Body of pancreas (tissue), 4 donors: Measurements from ENCODE around the gene ZG16. TPM values are rescaled to one million over a fixed set of nuclear protein-coding genes. Genes with fewer than 3 reads are reported as not detected.

Source experiments
- ATAC-seq: fragments of 150-250 bp; one replicate; pipeline ENCODE4 v1.9.1; 2016
- DNase-seq, 4 donors: peaks; one replicate each; pipeline ENCODE4 v3.0.0-alpha.2; 2019
- H3K27ac ChIP-seq, 4 donors: fragments of 200-600 bp; sonication (generic); 1 replicate in 3 of 4; 2 replicates in 1 of 4; pipeline versions ENCODE4 v1.5.1 to v1.6.1; 2016 to 2019; ENCODE audit warnings: mild to moderate bottlenecking in 1 of 4, mixed read lengths in 1 of 4, moderate library complexity in 1 of 4
- H3K27me3 ChIP-seq, 2 donors: fragments of 200-600 bp; sonication (generic); one replicate each; pipeline ENCODE4 v1.6.0; 2016; ENCODE audit warnings: mild to moderate bottlenecking in 1 of 2
- H3K36me3 ChIP-seq, 2 donors: fragments of 200-600 bp; sonication (generic); replicated peaks in 1 of 2; 2 replicates each; pipeline ENCODE4 v1.5.1; 2016; ENCODE audit warnings: low read depth in 2 of 2; ENCODE audit not compliant: insufficient read depth in 1 of 2
- H3K4me1 ChIP-seq: fragments of 200-600 bp; sonication (generic); one replicate; pipeline ENCODE4 v1.6.0; 2016
- H3K4me3 ChIP-seq, 2 donors: fragments of 200-600 bp; sonication (generic); 1 replicate in 1 of 2; 2 replicates in 1 of 2; pipeline ENCODE4 v1.5.1; 2016 to 2019
- H3K9me3 ChIP-seq, 3 donors: fragments of 200-600 bp; sonication (generic); 1 replicate in 2 of 3; 2 replicates in 1 of 3; pipeline ENCODE4 v1.5.1; 2016
- CTCF ChIP-seq, 7 experiments: fragments of 450-650 bp in 4 of 7; fragments of 200-600 bp in 3 of 7; sonication (generic) in 3 of 7; IDR thresholded peaks; one replicate each; pipeline ENCODE4 v1.5.1; 2016 to 2019; ENCODE audit warnings: antibody characterized with exemption in 7 of 7
- POLR2A ChIP-seq, 3 donors: fragments of 450-650 bp; IDR thresholded peaks; one replicate each; pipeline ENCODE4 v1.6.1; 2016; ENCODE audit warnings: antibody characterized with exemption in 3 of 3, mild to moderate bottlenecking in 2 of 3
- WGBS, 2 donors: methylation state at CpG; one replicate each; pipeline ENCODE4 v1.1.5; 2017; 5-methylcytosine and 5-hydroxymethylcytosine counted together
- intact Hi-C: fragments of 100-400 bp; cut with DNase I; formaldehyde crosslinking; loops from one replicate; pipeline ENCODE4 v1.15.1; 2023
- total RNA-seq, 2 donors: library from RNA; depleted of rRNA; stranded (reverse); fragments of >200 nt; gene quantifications; one replicate each; pipeline ENCODE4 v1.1.0, GENCODE V29; 2016

Gene ZG16
- total RNA-seq, 2 donors from 2014 or later, result 0.26 to 0.99 TPM

GRCh38 chr16:29821643-29822115 lies 43.6 kb downstream of the ZG16 start:
- Histone ChIP-seq H3K36me3 (no peaks in the 10 kb centered on the region), H3K27me3 (no peaks in the 10 kb centered on the region), H3K27ac (peak overlapping the region; percentile 73 to 91 (median 88)), H3K4me3 (peak overlapping the region; percentile 9 to 70), H3K4me1 (peaks cover 95% of the 10 kb centered on the region), H3K9me3 (no peaks in the 10 kb centered on the region)
- ATAC-seq (peak; percentile 8), DNase-seq (peak in 1 of 4 donors; percentile 45)
- intact Hi-C loops, result no loop called here
- no peak for TF ChIP-seq CTCF (IDR thresholded peaks at IDR 0.05)
- no peak for TF ChIP-seq POLR2A (IDR thresholded peaks at IDR 0.05)
- WGBS, 2 donors, result 20 to 21% methylated on average over 7 of the region's 7 CpGs

- Histone ChIP-seq H3K4me3 (no peak overlapping the region), H3K27me3 (no peaks in the 10 kb centered on the region), H3K4me1 (peaks cover 95% of the 10 kb centered on the region), H3K9me3 (no peaks in the 10 kb centered on the region), H3K27ac (peak overlapping the region; percentile 71 to 86 (median 78)), H3K36me3 (no peaks in the 10 kb centered on the region)
- no peak for TF ChIP-seq CTCF (IDR thresholded peaks at IDR 0.05)
- TF ChIP-seq POLR2A (IDR thresholded peaks at IDR 0.05), result peak in 2 of 3 donors; percentile 23 to 36
- DNase-seq (peak in 1 of 4 donors; percentile 35), ATAC-seq (peak; percentile 33)
- WGBS, 2 donors, result 6 to 23% methylated on average over 7 of the region's 7 CpGs
- intact Hi-C loops, result no loop called here
Measured at GRCh38 chr16:29824589-29825144, 46.6 kb downstream of the ZG16 start.

- intact Hi-C loops, result no loop called here
- no peak for TF ChIP-seq POLR2A (IDR thresholded peaks at IDR 0.05)
- no peak for TF ChIP-seq CTCF (IDR thresholded peaks at IDR 0.05)
- Histone ChIP-seq H3K4me3 (no peak overlapping the region), H3K27me3 (no peaks in the 10 kb centered on the region), H3K36me3 (no peaks in the 10 kb centered on the region), H3K27ac (peak overlapping the region; percentile 70 to 86 (median 78)), H3K4me1 (peaks cover 97% of the 10 kb centered on the region), H3K9me3 (no peaks in the 10 kb centered on the region)
- 73 to 80% methylated on average over 8 to 10 of the region's 10 CpGs for WGBS, 2 donors
- ATAC-seq (no peak), DNase-seq (peak in 1 of 4 donors; percentile 40)
Measured at GRCh38 chr16:29825145-29826044, 47.3 kb downstream of the ZG16 start.

- no peak for DNase-seq
- no peak for TF ChIP-seq CTCF (IDR thresholded peaks at IDR 0.05)
- TF ChIP-seq POLR2A (IDR thresholded peaks at IDR 0.05), result no peak
- no peak for ATAC-seq
- peak overlapping the region in 3 of 4 donors; percentile 77 to 86 (median 78) for H3K27ac ChIP-seq
- no peak overlapping the region for H3K4me3 ChIP-seq
- H3K27me3 ChIP-seq, result no peaks in the 10 kb centered on the region
- H3K9me3 ChIP-seq, result no peaks in the 10 kb centered on the region
- 82 to 90% methylated on average over 7 to 8 of the region's 8 CpGs for WGBS, 2 donors
- intact Hi-C loops, result no loop called here
- H3K36me3 ChIP-seq, result no peaks in the 10 kb centered on the region
- peaks cover 100% of the 10 kb centered on the region for H3K4me1 ChIP-seq
Measured at GRCh38 chr16:29826342-29826695, 48.3 kb downstream of the ZG16 start.
